Activated T-helper 9 cell treated with anti-CD3 and anti-CD28 coated beads, Interleukin-2, amount 50 U/mL, for 16 hours (primary cell): ENCODE data around the gene SIMC1.

Experiments
- DNase-seq: peaks from one replicate; pipeline ENCODE4 v3.0.0-alpha.2; 2020; ENCODE audit warnings: low read depth

The SIMC1 gene

GRCh38 chr5:176389135-176390123, 151.2 kb downstream of the SIMC1 start:
- no peak for DNase-seq

- DNase-seq: no peak
Observed at GRCh38 chr5:176391479-176391878, 153.3 kb downstream of the SIMC1 start.

DNA sequence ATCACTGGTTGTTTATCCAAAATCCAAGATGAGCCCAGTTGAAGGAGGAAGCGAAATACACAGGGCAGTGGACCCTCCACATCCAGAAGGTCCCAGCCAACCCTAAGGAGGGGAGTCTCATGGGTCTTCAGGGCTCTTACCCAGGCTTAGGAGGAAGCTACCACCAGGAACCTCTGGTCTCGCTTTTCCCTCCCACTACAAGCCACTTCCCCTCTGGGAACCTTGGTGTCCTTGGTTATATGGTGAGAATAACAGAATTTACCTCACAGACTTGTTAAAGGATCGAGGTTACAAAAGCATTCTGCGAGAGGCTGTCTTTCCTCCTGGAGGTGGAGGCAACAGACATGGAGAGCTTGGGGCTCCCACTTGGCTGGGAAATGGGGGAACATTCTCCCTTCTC, 153.8 kb downstream of the SIMC1 start:
- no peak for DNase-seq

DNA sequence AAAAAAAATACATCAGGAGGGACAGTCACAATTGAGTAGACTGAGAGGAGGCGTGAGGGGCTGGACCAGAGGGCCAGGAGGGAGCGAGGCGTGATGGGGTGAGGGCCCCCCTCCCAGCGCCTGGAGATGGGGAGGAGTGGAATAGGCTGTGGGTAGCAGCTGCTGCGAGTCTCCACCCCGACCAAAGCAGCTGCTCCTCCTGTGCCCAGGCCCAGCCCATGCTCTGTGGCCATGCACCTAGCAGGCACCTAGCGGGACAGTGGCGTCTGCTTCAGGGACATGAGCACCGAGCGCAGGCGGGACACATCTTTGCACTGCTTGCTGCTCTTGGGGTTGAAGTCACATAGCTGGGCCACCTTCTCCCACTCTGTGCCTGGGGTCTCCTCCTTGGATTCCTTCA, 154.3 kb downstream of the SIMC1 start:
- DNase-seq: no peak

- no peak for DNase-seq
Observed at GRCh38 chr5:176394096-176394495, 155.9 kb downstream of the SIMC1 start.

- no peak for DNase-seq
Observed at GRCh38 chr5:176394881-176395675, 156.9 kb downstream of the SIMC1 start.
